ENCODE measurements around the gene SLCO2A1. TPM values are rescaled to one million over a fixed set of nuclear protein-coding genes. Genes with fewer than 3 reads are reported as not detected.

The SLCO2A1 gene
- total and polyA plus RNA-seq, 2 of the 4 experiments (the other 2 are of a cell fraction), result under 0.01 to 1.5 TPM

- Histone ChIP-seq H3K4ac (ENCODE audit: low read depth, low read length) (no peak overlapping the region), H3K18ac (ENCODE audit: low read depth, low read length) (no peak overlapping the region), H3K56ac (ENCODE audit: extremely low read depth, insufficient read depth, low read length) (no peak overlapping the region), H4K8ac (ENCODE audit: low read depth in 2 of 2, low read length in 2 of 2) (no peak overlapping the region), H2AK5ac (ENCODE audit: low read depth, low read length) (no peak overlapping the region), H3K27ac (ENCODE audit: insufficient read depth, low read length) (no peak overlapping the region), H2BK5ac (ENCODE audit: low read depth, low read length, poor library complexity, severe bottlenecking) (no peak overlapping the region), H2BK20ac (ENCODE audit: low read depth, low read length) (no peak overlapping the region), H3K36me3 (ENCODE audit: control insufficient read depth, insufficient read depth, low read length) (no peaks in the 10 kb centered on the region), H3K14ac (replicated peaks; ENCODE audit: low read depth, low read length) (no peak overlapping the region), H4K5ac (ENCODE audit: low read depth, low read length) (no peak overlapping the region), H3K9me1 (ENCODE audit: insufficient read depth, low read length) (0 out of 2 replicates have a peak, but pooled peaks cover 3% of the 10 kb centered on the region), H3K4me1 (ENCODE audit: control insufficient read depth, insufficient read depth, low read length) (no peaks in the 10 kb centered on the region), H4K20me1 (ENCODE audit: insufficient read depth, low read length) (no peaks in the 10 kb centered on the region), H2AK9ac (replicated peaks; ENCODE audit: low read depth, low read length, poor library complexity) (no peak overlapping the region), H3K27me3 (ENCODE audit: control insufficient read depth, insufficient read depth, low read length) (no peaks in the 10 kb centered on the region), H3K4me3 (ENCODE audit: insufficient read depth, low read depth, low read length) (no peak overlapping the region), H2BK15ac (ENCODE audit: low read depth, low read length) (no peak overlapping the region), H2BK120ac (ENCODE audit: low read depth, low read length) (no peak overlapping the region), H3K79me1 (ENCODE audit: low read depth in 1 of 2, low read length in 2 of 2) (no peaks in the 10 kb centered on the region), H4K91ac (ENCODE audit: insufficient read depth, low read depth, low read length) (no peak overlapping the region), H3K23ac (ENCODE audit: low read depth, low read length) (no peak overlapping the region), H3K4me2 (ENCODE audit: low read depth, low read length) (no peak overlapping the region), H3K9ac (ENCODE audit: low read depth, low read length) (no peak overlapping the region), H3K9me3 (ENCODE audit: control insufficient read depth, insufficient read depth, low read length) (no peaks in the 10 kb centered on the region), H2AFZ (replicated peaks; ENCODE audit: low read length, poor library complexity) (no peak overlapping the region)
- WGBS, 2 experiments (ENCODE audit: extremely low coverage in 2 of 2, insufficient read length in 1 of 2), result no CpG with 5 or more reads among the region's 1 CpG
- no peak for DNase-seq
- no TSS peak for BruUV-seq (replicated peaks)
- in situ Hi-C loops (cut with MboI; ENCODE audit: low sequenced_read_pairs) (no loop called here), dilution Hi-C loops (cut with HindIII; ENCODE audit: low sequenced_read_pairs, unreplicated experiment) (no loop called here), intact Hi-C loops (cut with micrococcal nuclease) (no loop called here)
- POLR2A ChIA-PET (ENCODE audit: unreplicated experiment), result no interaction called here
- no peak for ATAC-seq (ENCODE audit: low read depth)
- CTCF ChIA-PET, result interaction anchor here (0.5 kb wide), 1 partner anchor 13 kb away, joined by 3 read pairs; no protein-coding TSS in a partner anchor
- TF ChIP-seq SMC3 (IDR thresholded peaks at IDR 0.05; ENCODE audit: low read depth, low read length) (no peak), POLR2A (IDR thresholded peaks at IDR 0.05; ENCODE audit: low read depth, low read length) (no peak), BHLHE40 (IDR thresholded peaks at IDR 0.05; ENCODE audit: low read depth, low read length) (no peak), MAZ (IDR thresholded peaks at IDR 0.05; ENCODE audit: borderline replicate concordance, low read depth, low read length) (no peak), NFE2L2 (IDR thresholded peaks at IDR 0.05; ENCODE audit: low read depth, low read length) (no peak), MAFK (IDR thresholded peaks at IDR 0.05; ENCODE audit: low read depth, low read length) (no peak), RAD21 (IDR thresholded peaks at IDR 0.05; ENCODE audit: low read length) (no peak), FOS (IDR thresholded peaks at IDR 0.05; ENCODE audit: low read depth, low read length) (no peak), USF2 (IDR thresholded peaks at IDR 0.05; ENCODE audit: low read depth, low read length) (no peak), RCOR1 (IDR thresholded peaks at IDR 0.05; ENCODE audit: insufficient replicate concordance, low read length) (no peak), RFX5 (IDR thresholded peaks at IDR 0.05; ENCODE audit: low read depth, low read length) (no peak), CEBPB (IDR thresholded peaks at IDR 0.05; ENCODE audit: low read depth, low read length) (no peak), CHD1 (IDR thresholded peaks at IDR 0.05; ENCODE audit: low read depth, low read length) (no peak)
- TF ChIP-seq, protein P1, sequence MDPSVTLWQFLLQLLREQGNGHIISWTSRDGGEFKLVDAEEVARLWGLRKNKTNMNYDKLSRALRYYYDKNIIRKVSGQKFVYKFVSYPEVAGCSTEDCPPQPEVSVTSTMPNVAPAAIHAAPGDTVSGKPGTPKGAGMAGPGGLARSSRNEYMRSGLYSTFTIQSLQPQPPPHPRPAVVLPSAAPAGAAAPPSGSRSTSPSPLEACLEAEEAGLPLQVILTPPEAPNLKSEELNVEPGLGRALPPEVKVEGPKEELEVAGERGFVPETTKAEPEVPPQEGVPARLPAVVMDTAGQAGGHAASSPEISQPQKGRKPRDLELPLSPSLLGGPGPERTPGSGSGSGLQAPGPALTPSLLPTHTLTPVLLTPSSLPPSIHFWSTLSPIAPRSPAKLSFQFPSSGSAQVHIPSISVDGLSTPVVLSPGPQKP (IDR thresholded peaks at IDR 0.05; ENCODE audit: borderline replicate concordance, low read depth, low read length), result no peak
- TF ChIP-seq, protein P2, sequence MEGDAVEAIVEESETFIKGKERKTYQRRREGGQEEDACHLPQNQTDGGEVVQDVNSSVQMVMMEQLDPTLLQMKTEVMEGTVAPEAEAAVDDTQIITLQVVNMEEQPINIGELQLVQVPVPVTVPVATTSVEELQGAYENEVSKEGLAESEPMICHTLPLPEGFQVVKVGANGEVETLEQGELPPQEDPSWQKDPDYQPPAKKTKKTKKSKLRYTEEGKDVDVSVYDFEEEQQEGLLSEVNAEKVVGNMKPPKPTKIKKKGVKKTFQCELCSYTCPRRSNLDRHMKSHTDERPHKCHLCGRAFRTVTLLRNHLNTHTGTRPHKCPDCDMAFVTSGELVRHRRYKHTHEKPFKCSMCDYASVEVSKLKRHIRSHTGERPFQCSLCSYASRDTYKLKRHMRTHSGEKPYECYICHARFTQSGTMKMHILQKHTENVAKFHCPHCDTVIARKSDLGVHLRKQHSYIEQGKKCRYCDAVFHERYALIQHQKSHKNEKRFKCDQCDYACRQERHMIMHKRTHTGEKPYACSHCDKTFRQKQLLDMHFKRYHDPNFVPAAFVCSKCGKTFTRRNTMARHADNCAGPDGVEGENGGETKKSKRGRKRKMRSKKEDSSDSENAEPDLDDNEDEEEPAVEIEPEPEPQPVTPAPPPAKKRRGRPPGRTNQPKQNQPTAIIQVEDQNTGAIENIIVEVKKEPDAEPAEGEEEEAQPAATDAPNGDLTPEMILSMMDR (conservative IDR thresholded peaks at IDR 0.05; ENCODE audit: low read depth, low read length), result no peak
Measured at GRCh38 chr3:134018850-134019249, 10.9 kb downstream of the SLCO2A1 start.
